ENCODE measurements around the gene RHO.
"Not testable (repeated sequence)": the region's sequence is repeated elsewhere in the genome, so short reads cannot be mapped to it uniquely, and the experiment has no call there.

RHO gene

GRCh38 chr3:129528589-129529100 is at the start of gene RHO:
TSS of gene RHO (plus strand) at chr3:129528639. CDS start at chr3:129528734, 95 bp downstream.
- no peak for DNase-seq (ENCODE audit: low read depth in 2 of 2)

GRCh38 chr3:129481225-129481765 is 47.1 kb upstream of the RHO start:
- not testable (repeated sequence) for DNase-seq (ENCODE audit: low read depth in 2 of 2)

GRCh38 chr3:129481766-129482332 is 46.6 kb upstream of the RHO start:
- peak in 1 of 2 donors; percentile 1 for DNase-seq (ENCODE audit: low read depth in 2 of 2)

GRCh38 chr3:129482721-129483120 is 45.7 kb upstream of the RHO start:
- no peak for DNase-seq (ENCODE audit: low read depth in 2 of 2)

GRCh38 chr3:129483870-129484269 is 44.6 kb upstream of the RHO start:
- no peak for DNase-seq (ENCODE audit: low read depth in 2 of 2)

GRCh38 chr3:129485146-129485545 is 43.3 kb upstream of the RHO start:
- not testable (repeated sequence) for DNase-seq (ENCODE audit: low read depth in 2 of 2)

- no peak for DNase-seq (ENCODE audit: low read depth in 2 of 2)
These were observed 42.4 kb upstream of the RHO start for GRCh38 chr3:129485721-129486663.

GRCh38 chr3:129486664-129487035 is 41.8 kb upstream of the RHO start:
- no peak for DNase-seq (ENCODE audit: low read depth in 2 of 2)

GRCh38 chr3:129487183-129487867 is 41.1 kb upstream of the RHO start:
- DNase-seq (ENCODE audit: low read depth in 2 of 2): no peak

GRCh38 chr3:129487868-129488335 is 40.5 kb upstream of the RHO start:
- DNase-seq (ENCODE audit: low read depth in 2 of 2): not testable (repeated sequence)

- DNase-seq (ENCODE audit: low read depth in 2 of 2): not testable (repeated sequence)
These were observed 39.2 kb upstream of the RHO start for GRCh38 chr3:129489258-129489657.

GRCh38 chr3:129490273-129490675 is 38.2 kb upstream of the RHO start:
- peak in 1 of 2 donors; percentile 12 for DNase-seq (ENCODE audit: low read depth in 2 of 2)

- not testable (repeated sequence) for DNase-seq (ENCODE audit: low read depth in 2 of 2)
These were observed 37.4 kb upstream of the RHO start for GRCh38 chr3:129491077-129491476.

GRCh38 chr3:129491794-129492193 is 36.6 kb upstream of the RHO start:
- DNase-seq (ENCODE audit: low read depth in 2 of 2): no peak

GRCh38 chr3:129492691-129493090 is 35.7 kb upstream of the RHO start:
- no peak for DNase-seq (ENCODE audit: low read depth in 2 of 2)

- DNase-seq (ENCODE audit: low read depth in 2 of 2): no peak
These were observed 35.2 kb upstream of the RHO start for GRCh38 chr3:129493206-129493605.

- DNase-seq (ENCODE audit: low read depth in 2 of 2): not testable (repeated sequence)
These were observed 33.9 kb upstream of the RHO start for GRCh38 chr3:129494499-129494898.

GRCh38 chr3:129495006-129495639 is 33.3 kb upstream of the RHO start:
- not testable (repeated sequence) for DNase-seq (ENCODE audit: low read depth in 2 of 2)

- not testable (repeated sequence) for DNase-seq (ENCODE audit: low read depth in 2 of 2)
These were observed 30.6 kb upstream of the RHO start for GRCh38 chr3:129497876-129498275.

GRCh38 chr3:129498603-129499488 is 29.6 kb upstream of the RHO start:
- not testable (repeated sequence) for DNase-seq (ENCODE audit: low read depth in 2 of 2)
